Psoas muscle (tissue), 8 donors: Measurements from ENCODE around the gene TMCO4. TPM values are rescaled to one million over a fixed set of nuclear protein-coding genes. Genes with fewer than 3 reads are reported as not detected.

ENCODE experiments used
- ATAC-seq, 4 donors: fragments of 200-7000 bp; cut with Tn5 transposase; one replicate each; pipeline ENCODE4 v1.9.1; 2020; ENCODE audit warnings: moderate library complexity in 3 of 4, mild to moderate bottlenecking in 2 of 4
- DNase-seq, 2 donors: peaks; one replicate each; pipeline ENCODE4 v3.0.0-alpha.2; 2020
- H3K27ac ChIP-seq: fragments of 200-600 bp; one replicate; pipeline ENCODE4 v1.8.0; 2022
- H3K27me3 ChIP-seq, 3 donors: fragments of 200-600 bp in 1 of 3; one replicate each; pipeline versions ENCODE4 v1.6.1 to v1.8.0; 2013 to 2022; ENCODE audit warnings: low read length in 2 of 3, mild to moderate bottlenecking in 2 of 3, moderate library complexity in 1 of 3; ENCODE audit not compliant: insufficient read depth in 3 of 3
- H3K36me3 ChIP-seq, 2 donors: fragments of 200-600 bp in 1 of 2; one replicate each; pipeline versions ENCODE4 v1.6.1 to v1.8.0; 2013 to 2022; ENCODE audit warnings: low read depth in 1 of 2, mild to moderate bottlenecking in 1 of 2, moderate library complexity in 1 of 2; ENCODE audit not compliant: insufficient read depth in 1 of 2
- H3K4me1 ChIP-seq: fragments of 200-600 bp; one replicate; pipeline ENCODE4 v1.8.0; 2022
- H3K4me3 ChIP-seq: fragments of 200-600 bp; one replicate; pipeline ENCODE4 v1.8.0; 2022; ENCODE audit warnings: mild to moderate bottlenecking
- H3K9me3 ChIP-seq: fragments of 200-600 bp; one replicate; pipeline ENCODE4 v1.8.0; 2022
- CTCF ChIP-seq: fragments of 200-600 bp; IDR thresholded peaks from one replicate; pipeline ENCODE4 v1.8.0; 2022; ENCODE audit warnings: antibody characterized with exemption
- WGBS, 3 donors: extraction: QIAGEN DNeasy Blood & Tissue Kit; methylation state at CpG; one replicate each; pipeline versions ENCODE4 v1.1.6 to v1.1.7; 2013; 5-methylcytosine and 5-hydroxymethylcytosine counted together
- intact Hi-C, 2 donors: fragments of 100-400 bp; cut with DNase I; formaldehyde crosslinking; loops; one replicate each; pipeline versions ENCODE4 v1.11.0 to v1.14.2; 2022
- polyA plus RNA-seq, 3 donors: library from polyadenylated mRNA; stranded (reverse); fragments of 200-250 nt; gene quantifications; one replicate each; pipeline ENCODE4 v1.2.3, GENCODE V29; 2013
- total RNA-seq, 4 donors: library from RNA; stranded (reverse); fragmentation: NEBNext Ultra II Directional in 2 of 4; extraction: Animal tissue kit (Norgen Biotek cat#: 25700) in 2 of 4; gene quantifications; one replicate each; pipeline versions ENCODE4 v1.2.1 to v1.2.4, GENCODE V29; 2021 to 2023
- donor health status: healthy with polysubstance abuse.
- donor health status: DM: no; HTN: no; CAD: no; lungs with moderate emphysema.
- donor health status: Bipolar disorder and iron deficiency.
- donor health status: healthy.
- donor health status: DM: yes; HTN: yes; CAD: no.
- donor health status: DM: no; HTN: no; CAD: no.
- donor health status: DM: no; HTN: no; CAD: no.
- donor health status: DM: yes; HTN: yes; CAD: no.

TMCO4 gene
- total and polyA plus RNA-seq, 7 donors, result 2.3 to 4.8 (median 3.2) TPM

- H3K4me1 ChIP-seq, result no peaks in the 10 kb centered on the region
- 71 to 79% (median 77%) methylated on average over 6 to 7 of the region's 7 CpGs for WGBS, 3 donors
- intact Hi-C loops, result no loop called here
- H3K4me3 ChIP-seq, result no peak overlapping the region
- TF ChIP-seq CTCF, result no peak
- H3K27me3 ChIP-seq, result peaks cover 0 to 4% (median 0%) of the 10 kb centered on the region in 3 donors
- DNase-seq (no peak), ATAC-seq (no peak)
- no peaks in the 10 kb centered on the region for H3K36me3 ChIP-seq
- H3K9me3 ChIP-seq, result no peaks in the 10 kb centered on the region
- no peak overlapping the region for H3K27ac ChIP-seq
Measured at GRCh38 chr1:19680644-19681043, 119.1 kb downstream of the TMCO4 start.

GRCh38 chr1:19679691-19680090 is 120.0 kb downstream of the TMCO4 start:
- no peaks in the 10 kb centered on the region for H3K36me3 ChIP-seq
- 73 to 84% (median 77%) methylated on average over 4 of the region's 4 CpGs for WGBS, 3 donors
- H3K27ac ChIP-seq, result no peak overlapping the region
- H3K27me3 ChIP-seq, result peaks cover 0 to 4% (median 0%) of the 10 kb centered on the region in 3 donors
- no peaks in the 10 kb centered on the region for H3K9me3 ChIP-seq
- DNase-seq (no peak), ATAC-seq (no peak)
- no peak overlapping the region for H3K4me3 ChIP-seq
- intact Hi-C loops, result no loop called here
- no peaks in the 10 kb centered on the region for H3K4me1 ChIP-seq
- no peak for TF ChIP-seq CTCF

GRCh38 chr1:19678931-19679453 is 120.7 kb downstream of the TMCO4 start:
- Histone ChIP-seq H3K36me3 (no peaks in the 10 kb centered on the region), H3K4me3 (no peak overlapping the region), H3K9me3 (no peaks in the 10 kb centered on the region), H3K27ac (no peak overlapping the region), H3K27me3 (peaks cover 0 to 4% (median 0%) of the 10 kb centered on the region in 3 donors), H3K4me1 (no peaks in the 10 kb centered on the region)
- ATAC-seq (no peak), DNase-seq (no peak)
- 88 to 92% (median 88%) methylated on average over 30 to 34 of the region's 34 CpGs for WGBS, 3 donors
- no peak for TF ChIP-seq CTCF
- intact Hi-C loops, result no loop called here

GRCh38 chr1:19678493-19678892 is 121.2 kb downstream of the TMCO4 start:
- no peak for TF ChIP-seq CTCF
- Histone ChIP-seq H3K27me3 (peaks cover 0 to 4% (median 0%) of the 10 kb centered on the region in 3 donors), H3K4me1 (no peaks in the 10 kb centered on the region), H3K4me3 (no peak overlapping the region), H3K27ac (no peak overlapping the region), H3K9me3 (no peaks in the 10 kb centered on the region), H3K36me3 (no peaks in the 10 kb centered on the region)
- intact Hi-C loops, result no loop called here
- 70 to 81% (median 75%) methylated on average over 11 of the region's 11 CpGs for WGBS, 3 donors
- ATAC-seq, result no peak
- DNase-seq, result no peak

- Histone ChIP-seq H3K4me1 (no peaks in the 10 kb centered on the region), H3K9me3 (no peaks in the 10 kb centered on the region), H3K4me3 (no peak overlapping the region), H3K36me3 (no peaks in the 10 kb centered on the region), H3K27me3 (peaks cover 0 to 6% (median 0%) of the 10 kb centered on the region in 3 donors), H3K27ac (no peak overlapping the region)
- no peak for TF ChIP-seq CTCF
- intact Hi-C loops, result no loop called here
- ATAC-seq (peak; percentile 30 to 77 (median 62)), DNase-seq (peak; percentile 82 to 89)
- WGBS, 3 donors, result 8 to 18% (median 9%) methylated on average over 13 of the region's 13 CpGs
Measured at GRCh38 chr1:19676438-19676922, 123.2 kb downstream of the TMCO4 start.
